HG02870 (cell line): ENCODE measurements around the gene AOC3.
"Not testable (repeated sequence)": the region's sequence is repeated elsewhere in the genome, so short reads cannot be mapped to it uniquely, and the experiment has no call there.

Experiments
- ATAC-seq: cut with Tn5 transposase; IDR thresholded peaks from one replicate; pipeline ENCODE4 v1.9.1; 2021; ENCODE audit warnings: mild to moderate bottlenecking, moderate library complexity; ENCODE audit not compliant: unreplicated experiment

AOC3 gene

DNA sequence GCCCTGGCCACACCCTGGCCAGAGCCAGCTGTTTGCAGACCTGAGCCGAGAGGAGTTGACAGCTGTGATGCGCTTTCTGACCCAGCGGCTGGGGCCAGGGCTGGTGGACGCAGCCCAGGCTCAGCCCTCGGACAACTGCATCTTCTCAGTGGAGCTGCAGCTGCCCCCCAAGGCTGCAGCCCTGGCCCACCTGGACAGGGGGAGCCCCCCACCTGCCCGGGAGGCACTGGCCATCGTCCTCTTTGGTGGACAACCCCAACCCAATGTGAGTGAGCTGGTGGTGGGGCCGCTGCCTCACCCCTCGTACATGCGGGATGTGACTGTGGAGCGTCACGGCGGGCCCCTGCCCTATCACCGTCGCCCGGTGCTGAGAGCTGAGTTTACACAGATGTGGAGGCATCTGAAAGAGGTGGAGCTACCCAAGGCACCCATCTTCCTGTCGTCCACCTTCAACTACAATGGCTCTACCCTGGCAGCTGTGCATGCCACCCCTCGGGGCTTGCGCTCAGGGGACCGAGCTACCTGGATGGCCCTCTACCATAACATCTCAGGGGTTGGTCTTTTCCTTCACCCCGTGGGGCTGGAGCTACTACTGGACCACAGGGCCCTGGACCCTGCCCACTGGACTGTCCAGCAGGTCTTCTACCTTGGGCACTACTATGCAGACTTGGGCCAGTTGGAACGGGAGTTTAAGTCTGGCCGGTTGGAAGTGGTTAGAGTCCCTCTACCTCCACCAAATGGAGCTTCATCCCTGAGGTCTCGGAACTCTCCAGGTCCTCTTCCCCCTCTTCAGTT, 6.0 kb upstream of the AOC3 start:
- ATAC-seq: no peak

DNA sequence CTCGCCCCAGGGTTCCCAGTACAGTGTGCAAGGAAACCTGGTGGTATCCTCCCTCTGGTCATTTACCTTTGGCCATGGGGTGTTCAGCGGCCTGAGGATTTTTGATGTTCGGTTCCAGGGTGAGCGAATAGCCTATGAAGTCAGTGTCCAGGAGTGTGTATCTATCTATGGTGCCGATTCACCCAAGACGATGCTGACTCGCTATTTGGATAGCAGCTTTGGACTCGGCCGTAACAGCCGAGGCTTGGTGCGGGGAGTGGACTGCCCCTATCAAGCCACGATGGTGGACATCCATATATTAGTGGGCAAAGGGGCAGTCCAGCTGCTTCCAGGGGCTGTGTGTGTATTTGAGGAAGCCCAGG, 5.5 kb upstream of the AOC3 start:
- no peak for ATAC-seq

DNA sequence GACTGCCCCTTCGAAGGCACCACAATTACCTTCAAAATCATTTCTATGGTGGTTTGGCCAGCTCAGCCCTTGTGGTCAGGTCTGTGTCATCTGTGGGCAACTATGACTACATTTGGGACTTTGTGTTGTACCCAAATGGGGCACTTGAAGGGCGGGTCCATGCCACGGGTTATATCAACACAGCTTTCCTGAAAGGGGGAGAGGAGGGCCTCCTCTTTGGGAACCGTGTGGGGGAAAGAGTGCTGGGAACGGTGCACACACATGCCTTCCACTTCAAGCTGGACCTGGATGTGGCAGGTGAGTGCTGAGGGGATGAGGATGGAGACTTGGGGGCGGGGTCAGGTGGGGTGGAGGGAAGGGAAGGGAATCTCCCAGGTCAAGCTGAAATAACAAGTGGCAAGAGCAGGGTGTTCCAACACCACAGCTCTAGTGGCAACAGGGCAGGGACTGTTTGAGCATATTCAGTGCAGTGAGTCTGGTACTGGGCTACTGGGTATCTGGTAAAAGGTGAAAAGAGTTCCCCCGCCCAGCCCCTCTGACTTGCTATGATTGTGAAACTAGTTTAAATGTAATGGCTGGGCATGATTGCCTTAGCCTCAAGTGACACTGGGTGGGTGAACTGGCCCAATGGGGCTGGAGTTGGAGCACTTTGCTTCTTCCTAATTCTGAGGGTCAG, 4.9 kb upstream of the AOC3 start:
- no peak for ATAC-seq

DNA sequence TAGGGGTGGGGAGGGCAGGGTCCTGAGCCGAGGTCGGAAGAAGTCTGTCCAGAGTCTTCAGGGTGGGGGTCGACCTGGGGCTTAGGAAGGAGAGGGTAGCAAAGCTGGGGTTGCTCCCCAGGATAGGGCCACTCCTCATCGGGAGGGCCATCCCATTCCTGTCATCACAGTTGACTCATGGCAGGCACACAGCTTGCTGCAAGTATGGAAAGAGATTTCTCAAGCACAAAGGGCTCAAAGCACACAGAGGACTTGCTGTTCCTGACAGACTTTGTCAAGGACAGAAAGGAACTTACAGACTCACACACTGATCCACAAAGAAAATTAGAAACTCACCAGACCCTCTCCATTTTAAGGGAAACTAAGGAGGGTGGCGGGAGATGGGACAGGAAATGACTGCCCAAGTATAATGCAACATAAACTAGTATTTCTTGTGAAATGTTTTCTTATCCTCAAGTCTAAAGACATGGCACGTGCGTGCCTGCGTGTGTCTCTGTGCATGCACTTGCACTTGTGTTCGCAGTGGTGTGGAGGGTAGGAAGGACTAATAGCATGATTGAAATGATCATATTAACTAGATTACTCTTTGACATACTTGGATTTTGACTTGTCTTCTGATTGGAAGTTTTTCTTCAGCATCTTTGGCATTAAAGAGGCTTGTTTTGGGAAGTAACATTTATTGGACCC, 4.3 kb upstream of the AOC3 start:
- no peak for ATAC-seq

DNA sequence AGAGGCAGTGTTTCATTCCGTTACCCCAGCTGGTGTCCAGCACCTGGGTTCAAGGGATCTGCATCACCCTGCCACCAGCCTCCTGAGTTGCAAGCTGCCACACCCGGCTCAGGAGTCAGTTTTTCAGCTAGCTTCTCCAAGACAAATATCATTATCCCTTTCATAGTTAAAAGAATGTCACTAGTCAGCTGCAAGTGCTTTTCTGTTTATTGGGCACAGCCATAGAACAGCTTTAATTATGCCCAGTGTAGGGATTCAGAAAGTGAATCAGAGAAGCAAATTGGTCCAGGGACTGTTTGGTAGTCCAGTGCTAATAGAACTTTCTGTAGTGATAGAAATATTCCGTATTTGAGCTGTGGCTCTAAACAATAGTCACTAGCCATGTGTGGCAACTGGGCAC, 2.9 kb upstream of the AOC3 start:
- no peak for ATAC-seq

DNA sequence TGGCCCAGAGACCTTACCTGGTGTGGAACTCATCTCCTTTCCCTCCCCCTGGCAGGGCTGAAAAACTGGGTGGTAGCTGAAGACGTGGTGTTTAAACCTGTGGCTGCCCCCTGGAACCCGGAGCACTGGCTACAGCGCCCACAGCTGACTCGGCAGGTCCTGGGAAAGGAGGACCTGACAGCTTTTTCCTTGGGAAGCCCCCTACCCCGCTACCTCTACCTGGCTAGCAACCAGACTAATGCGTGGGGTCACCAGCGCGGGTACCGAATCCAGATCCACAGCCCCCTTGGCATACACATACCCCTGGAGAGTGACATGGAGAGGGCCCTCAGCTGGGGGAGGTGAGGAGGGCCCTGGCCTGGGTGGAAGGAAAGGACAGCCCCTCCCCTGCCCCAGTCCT, 2.0 kb upstream of the AOC3 start:
- ATAC-seq: no peak

DNA sequence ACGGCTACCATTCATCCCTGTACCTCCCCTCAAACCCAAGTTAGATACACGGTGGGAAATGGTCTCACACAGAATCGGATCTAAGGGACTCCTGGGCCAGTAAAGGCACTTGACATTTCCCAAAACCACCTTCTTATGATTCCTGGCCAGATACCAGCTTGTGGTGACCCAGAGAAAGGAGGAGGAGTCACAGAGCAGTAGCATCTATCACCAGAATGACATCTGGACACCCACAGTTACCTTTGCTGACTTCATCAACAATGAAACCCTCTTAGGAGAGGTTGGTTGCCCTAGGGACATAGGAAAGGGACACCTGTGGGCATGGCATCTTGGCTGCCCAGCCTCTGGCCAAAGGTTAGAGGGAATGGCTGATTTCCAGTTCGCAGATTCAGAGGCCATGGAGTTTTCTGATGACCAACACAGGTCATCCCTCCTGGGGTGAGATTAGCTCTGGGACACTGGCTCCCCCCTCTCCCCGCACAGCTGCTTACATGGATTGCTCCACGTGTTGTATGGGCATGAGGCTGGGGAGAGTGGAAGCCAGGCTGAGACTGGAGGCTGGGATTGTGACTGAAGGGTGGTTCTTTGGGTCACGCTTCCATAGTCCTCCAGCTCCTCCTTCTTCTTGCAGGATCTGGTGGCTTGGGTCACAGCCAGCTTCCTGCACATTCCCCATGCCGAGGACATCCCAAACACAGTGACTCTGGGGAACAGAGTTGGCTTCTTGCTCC, 1.4 kb upstream of the AOC3 start:
- ATAC-seq: no peak

DNA sequence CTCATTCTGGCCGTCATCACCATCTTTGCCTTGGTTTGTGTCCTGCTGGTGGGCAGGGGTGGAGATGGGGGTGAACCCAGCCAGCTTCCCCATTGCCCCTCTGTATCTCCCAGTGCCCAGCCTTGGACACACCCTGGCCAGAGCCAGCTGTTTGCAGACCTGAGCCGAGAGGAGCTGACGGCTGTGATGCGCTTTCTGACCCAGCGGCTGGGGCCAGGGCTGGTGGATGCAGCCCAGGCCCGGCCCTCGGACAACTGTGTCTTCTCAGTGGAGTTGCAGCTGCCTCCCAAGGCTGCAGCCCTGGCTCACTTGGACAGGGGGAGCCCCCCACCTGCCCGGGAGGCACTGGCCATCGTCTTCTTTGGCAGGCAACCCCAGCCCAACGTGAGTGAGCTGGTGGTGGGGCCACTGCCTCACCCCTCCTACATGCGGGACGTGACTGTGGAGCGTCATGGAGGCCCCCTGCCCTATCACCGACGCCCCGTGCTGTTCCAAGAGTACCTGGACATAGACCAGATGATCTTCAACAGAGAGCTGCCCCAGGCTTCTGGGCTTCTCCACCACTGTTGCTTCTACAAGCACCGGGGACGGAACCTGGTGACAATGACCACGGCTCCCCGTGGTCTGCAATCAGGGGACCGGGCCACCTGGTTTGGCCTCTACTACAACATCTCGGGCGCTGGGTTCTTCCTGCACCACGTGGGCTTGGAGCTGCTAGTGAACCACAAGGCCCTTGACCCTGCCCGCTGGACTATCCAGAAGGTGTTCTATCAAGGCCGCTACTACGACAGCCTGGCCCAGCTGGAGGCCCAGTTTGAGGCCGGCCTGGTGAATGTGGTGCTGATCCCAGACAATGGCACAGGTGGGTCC, 607 bp downstream of the AOC3 start:
- not testable (repeated sequence) for ATAC-seq

DNA sequence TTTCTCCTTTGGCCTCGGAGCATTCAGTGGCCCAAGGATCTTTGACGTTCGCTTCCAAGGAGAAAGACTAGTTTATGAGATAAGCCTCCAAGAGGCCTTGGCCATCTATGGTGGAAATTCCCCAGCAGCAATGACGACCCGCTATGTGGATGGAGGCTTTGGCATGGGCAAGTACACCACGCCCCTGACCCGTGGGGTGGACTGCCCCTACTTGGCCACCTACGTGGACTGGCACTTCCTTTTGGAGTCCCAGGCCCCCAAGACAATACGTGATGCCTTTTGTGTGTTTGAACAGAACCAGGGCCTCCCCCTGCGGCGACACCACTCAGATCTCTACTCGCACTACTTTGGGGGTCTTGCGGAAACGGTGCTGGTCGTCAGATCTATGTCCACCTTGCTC, 1.4 kb downstream of the AOC3 start:
- no peak for ATAC-seq

DNA sequence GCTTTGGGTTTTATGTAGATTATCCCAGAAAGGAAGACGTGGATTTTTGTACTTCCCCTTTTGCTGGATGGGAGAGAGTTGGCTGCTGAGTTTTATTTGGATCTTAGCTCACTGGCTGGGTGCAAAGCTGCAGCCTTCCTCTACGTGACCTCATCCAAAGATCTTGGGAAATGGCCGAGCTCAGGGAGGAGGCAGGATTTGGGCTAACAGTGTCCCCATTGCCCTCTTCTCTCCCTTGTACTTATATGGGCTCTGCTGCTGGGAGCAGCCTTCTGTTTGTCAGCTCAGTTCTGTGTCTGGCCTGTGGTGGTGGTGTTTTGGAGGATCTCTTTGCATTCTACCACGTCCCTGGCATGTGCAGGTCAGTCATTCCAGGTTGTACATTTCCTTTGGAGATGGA, 2.0 kb downstream of the AOC3 start:
- no peak for ATAC-seq

DNA sequence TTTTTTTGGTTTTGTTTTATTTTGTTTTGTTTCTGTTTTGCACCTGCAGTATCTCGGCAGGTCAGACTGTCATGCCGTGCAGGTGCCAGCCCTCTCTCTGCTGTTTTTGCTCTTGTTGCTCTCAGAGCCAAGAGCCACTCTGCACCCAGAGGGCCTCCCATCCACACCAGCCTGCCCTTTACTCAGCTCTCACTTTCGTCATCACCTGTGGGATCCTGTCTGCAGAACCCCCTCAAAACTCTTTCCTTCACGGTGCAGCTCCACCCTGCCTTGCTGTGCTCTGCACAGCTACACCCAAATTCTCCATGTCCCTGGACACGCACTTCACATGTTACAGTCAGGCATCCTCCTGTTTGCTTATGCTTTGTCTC, 2.6 kb downstream of the AOC3 start:
- no peak for ATAC-seq

DNA sequence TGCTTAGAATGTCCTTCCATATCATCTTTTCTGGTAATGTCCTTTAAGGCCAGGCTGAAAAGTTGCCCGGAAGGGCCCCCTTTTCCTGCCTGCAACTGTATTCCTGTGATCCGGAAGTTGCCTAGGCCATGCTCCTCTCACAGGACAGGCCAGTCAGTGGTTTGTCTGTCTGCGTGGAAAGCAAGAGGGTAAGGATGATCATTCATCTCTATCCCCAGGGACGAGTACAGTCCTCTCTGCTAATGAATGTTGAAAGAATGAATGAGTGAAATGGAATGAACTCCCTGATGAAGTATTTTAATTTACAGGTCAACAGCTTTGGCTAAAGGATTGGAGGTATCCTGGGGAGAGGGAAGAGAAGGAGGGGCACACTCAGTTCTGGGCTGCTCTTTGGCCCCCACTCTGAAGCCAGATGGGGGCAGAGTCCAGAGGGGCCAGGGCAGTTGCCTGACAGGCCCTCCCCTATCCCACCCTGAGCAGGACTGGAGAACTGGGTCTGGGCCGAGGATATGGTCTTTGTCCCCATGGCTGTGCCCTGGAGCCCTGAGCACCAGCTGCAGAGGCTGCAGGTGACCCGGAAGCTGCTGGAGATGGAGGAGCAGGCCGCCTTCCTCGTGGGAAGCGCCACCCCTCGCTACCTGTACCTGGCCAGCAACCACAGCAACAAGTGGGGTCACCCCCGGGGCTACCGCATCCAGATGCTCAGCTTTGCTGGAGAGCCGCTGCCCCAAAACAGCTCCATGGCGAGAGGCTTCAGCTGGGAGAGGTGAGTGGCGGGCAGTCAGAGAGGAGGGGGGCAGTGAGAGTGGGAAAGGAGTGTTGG, 3.2 kb downstream of the AOC3 start:
- no peak for ATAC-seq

DNA sequence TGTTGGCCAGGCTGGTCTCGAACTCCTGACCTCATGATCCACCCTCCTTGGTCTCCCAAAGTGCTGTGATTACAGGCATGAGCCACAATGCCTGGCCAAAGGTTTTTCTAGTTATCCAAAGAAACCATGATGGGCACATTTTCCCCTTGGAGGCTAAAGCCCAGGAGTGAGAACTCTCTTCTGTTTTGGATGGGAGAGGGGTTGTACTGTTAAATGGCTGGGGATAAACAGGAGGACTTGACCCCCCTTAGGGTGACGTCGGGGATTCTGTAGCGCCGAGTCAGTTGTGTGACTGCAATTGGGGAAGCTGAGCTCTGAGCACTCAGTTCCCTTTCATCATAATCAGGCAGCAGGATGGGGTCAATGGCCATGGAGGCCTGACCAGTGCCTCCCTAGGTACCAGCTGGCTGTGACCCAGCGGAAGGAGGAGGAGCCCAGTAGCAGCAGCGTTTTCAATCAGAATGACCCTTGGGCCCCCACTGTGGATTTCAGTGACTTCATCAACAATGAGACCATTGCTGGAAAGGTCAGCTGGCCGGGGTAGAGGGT, 4.1 kb downstream of the AOC3 start:
- ATAC-seq: no peak

DNA sequence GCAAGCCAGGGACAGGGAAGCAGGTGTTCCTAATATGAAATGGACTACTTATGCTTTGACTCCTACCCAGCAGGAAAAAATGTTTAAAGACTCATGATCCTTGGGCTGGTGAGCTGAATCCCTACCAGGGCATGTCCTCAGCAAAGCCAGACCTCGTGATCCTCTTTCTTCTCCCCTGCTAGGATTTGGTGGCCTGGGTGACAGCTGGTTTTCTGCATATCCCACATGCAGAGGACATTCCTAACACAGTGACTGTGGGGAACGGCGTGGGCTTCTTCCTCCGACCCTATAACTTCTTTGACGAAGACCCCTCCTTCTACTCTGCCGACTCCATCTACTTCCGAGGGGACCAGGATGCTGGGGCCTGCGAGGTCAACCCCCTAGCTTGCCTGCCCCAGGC, 5.1 kb downstream of the AOC3 start:
- ATAC-seq: not testable (repeated sequence)

DNA sequence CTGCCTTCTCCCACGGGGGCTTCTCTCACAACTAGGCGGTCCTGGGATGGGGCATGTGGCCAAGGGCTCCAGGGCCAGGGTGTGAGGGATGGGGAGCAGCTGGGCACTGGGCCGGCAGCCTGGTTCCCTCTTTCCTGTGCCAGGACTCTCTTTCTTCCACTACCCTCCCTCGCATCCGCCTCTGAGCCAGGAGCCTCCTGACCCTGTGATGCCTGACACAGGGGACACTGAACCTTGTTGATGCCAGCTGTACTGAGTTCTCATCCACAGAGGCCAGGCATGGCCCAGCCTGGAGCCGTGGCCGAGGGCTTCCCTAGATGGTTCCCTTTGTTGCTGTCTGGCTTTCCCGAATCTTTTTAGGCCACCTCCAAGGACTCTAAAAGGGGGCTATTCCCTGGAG, 5.5 kb downstream of the AOC3 start:
- not testable (repeated sequence) for ATAC-seq

DNA sequence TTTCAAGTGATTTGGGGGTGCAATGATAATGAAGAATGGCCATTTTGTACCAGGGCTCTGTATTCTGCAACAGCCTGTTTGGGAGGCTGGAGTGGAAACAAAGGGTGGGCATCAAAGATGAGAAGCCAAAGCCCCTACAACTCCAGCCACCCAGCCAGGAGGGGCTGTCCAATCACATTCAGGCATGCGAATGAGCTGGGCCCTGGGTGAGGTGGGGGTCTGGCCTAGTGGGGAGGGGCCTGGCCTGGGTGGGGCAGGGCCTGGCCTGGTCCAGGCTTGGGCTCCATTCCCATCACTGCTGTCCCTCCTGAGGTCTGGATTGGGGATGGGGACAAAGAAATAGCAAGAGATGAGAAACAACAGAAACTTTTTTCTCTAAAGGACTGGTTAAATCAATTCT, 6.4 kb downstream of the AOC3 start:
- no peak for ATAC-seq

DNA sequence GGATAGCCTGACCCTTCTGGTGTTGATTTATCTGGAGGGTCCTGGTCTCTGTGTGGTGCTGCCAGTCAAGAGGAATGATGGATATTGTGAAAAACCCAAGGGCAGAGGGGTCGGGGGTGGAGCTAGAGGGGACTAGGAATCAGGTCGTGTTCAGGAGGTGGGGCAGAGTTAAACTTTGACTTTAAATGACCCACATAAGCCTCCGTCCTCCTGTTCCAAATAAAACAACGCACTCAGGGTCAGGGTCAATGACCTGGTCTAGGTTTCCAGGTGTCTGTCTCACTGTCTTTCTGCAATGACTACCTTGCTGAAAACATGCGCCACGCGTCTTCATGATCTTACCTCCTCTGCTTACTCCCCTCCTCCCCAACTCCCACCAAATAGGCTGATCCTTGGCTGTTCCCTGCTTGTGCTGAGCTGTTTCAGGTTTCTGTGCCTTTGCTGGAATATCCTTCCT, 14.7 kb downstream of the AOC3 start:
- no peak for ATAC-seq

DNA sequence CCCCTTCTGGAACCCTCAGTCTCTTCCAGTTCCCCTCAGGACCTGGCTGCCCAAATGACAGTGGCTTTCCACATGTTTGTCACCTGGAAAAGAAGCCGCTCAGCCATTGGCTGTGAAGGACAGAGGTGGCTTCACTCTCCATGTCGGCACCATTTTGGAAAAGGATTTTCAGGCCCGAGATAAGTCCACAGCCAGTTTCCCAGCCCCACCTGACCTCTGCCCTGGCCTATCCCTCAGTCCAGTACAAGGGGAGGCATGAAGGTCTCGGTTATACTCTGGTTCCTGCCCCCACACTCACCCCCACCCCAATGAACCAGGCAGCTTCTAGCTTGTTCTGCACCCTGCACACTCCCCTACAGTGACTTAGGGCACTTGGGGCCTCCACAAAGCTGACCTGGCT, 15.2 kb downstream of the AOC3 start:
- ATAC-seq: no peak
